HepG2 (cell line): ENCODE data around the gene YWHAQ. TPM values are rescaled to one million over a fixed set of nuclear protein-coding genes. Genes with fewer than 3 reads are reported as not detected.
A peak's percentile ranks its signal among the peaks of the same experiment; 100 is the strongest.

ENCODE experiments used
- ATAC-seq: fragments of 200-7000 bp; cut with Tn5 transposase; 3 replicates; pipeline ENCODE4 v1.9.1; 2020; ENCODE audit warnings: mild to moderate bottlenecking, moderate library complexity
- BruUV-seq: library from RNA; stranded (reverse); fragments of 400-500 nt; replicated peaks from 2 replicates; lab custom pipeline; 2021; lab: Mats Ljungman, UMichigan
- CTCF ChIA-PET: fragments of 300-600 bp; formaldehyde crosslinking; extraction: SDS; loops from one replicate; lab custom pipeline; 2021; ENCODE audit warnings: low total read pairs, inconsistent platforms, low intra/inter-chr PET ratio; lab: Yijun Ruan, JAX
- POLR2A ChIA-PET: fragments of 350-600 bp; sonication (Branson Sonifier 250); formaldehyde crosslinking; loops from one replicate; lab custom pipeline; 2020; ENCODE audit warnings: antibody characterized with exemption, inconsistent platforms; lab: Yijun Ruan, JAX
- DNase-seq: peaks from one replicate; pipeline ENCODE4 v3.0.0-alpha.2; 2015; ENCODE audit warnings: low spot score
- FAIRE-seq: peaks from 3 replicates; lab custom pipeline; 2011; peaks lifted over from hg19 to GRCh38; lab: Jason Lieb, UNC
- H2AFZ ChIP-seq: one replicate; pipeline ENCODE4 v1.6.1; 2011; ENCODE audit warnings: low read length, inconsistent platforms
- H3K27ac ChIP-seq: fragments of 300-600 bp; 3 replicates; pipeline ENCODE4 v1.8.0; 2011; ENCODE audit warnings: mixed run types, mild to moderate bottlenecking, mixed read lengths, low read length, inconsistent platforms; ENCODE audit not compliant: insufficient read depth; ENCODE audit errors: extremely low read length
- H3K27me3 ChIP-seq, 2 experiments: fragments of 200-600 bp in 1 of 2; 2 replicates in 1 of 2; 3 replicates in 1 of 2; pipeline versions ENCODE4 v1.6.0 to v1.8.0; 2011; ENCODE audit warnings: low read length in 2 of 2, mild to moderate bottlenecking in 2 of 2, moderate library complexity in 2 of 2, inconsistent platforms in 1 of 2; ENCODE audit not compliant: insufficient read depth in 2 of 2, control insufficient read depth in 1 of 2
- H3K36me3 ChIP-seq, 2 experiments: fragments of 200-600 bp in 1 of 2; replicated peaks in 1 of 2; 2 replicates in 1 of 2; 3 replicates in 1 of 2; pipeline versions ENCODE4 v1.5.1 to v1.8.0; 2011; ENCODE audit warnings: low read length in 2 of 2, inconsistent platforms in 1 of 2; ENCODE audit not compliant: insufficient read depth in 2 of 2, control insufficient read depth in 1 of 2
- H3K4me1 ChIP-seq: 2 replicates; pipeline ENCODE4 v1.5.1; 2012; ENCODE audit warnings: low read length, inconsistent platforms; ENCODE audit not compliant: insufficient read depth
- H3K4me2 ChIP-seq: 2 replicates; pipeline ENCODE4 v1.6.0; 2011; ENCODE audit warnings: low read depth, low read length, inconsistent platforms
- H3K4me3 ChIP-seq, 3 experiments: fragments of 200-600 bp in 1 of 3; sonication (generic), shearing (Covaris generic) in 1 of 3; replicated peaks in 1 of 3; 2 replicates each; pipeline ENCODE4 v1.5.1; 2011 to 2016; ENCODE audit warnings: low read length in 3 of 3, inconsistent platforms in 2 of 3, low read depth in 2 of 3, mild to moderate bottlenecking in 2 of 3, control low read depth in 1 of 3, mixed read lengths in 1 of 3; ENCODE audit not compliant: insufficient read depth in 1 of 3
- H3K79me2 ChIP-seq: one replicate; pipeline ENCODE4 v1.6.1; 2011; ENCODE audit warnings: low read length, inconsistent platforms; ENCODE audit not compliant: insufficient read depth
- H3K9ac ChIP-seq: 2 replicates; pipeline ENCODE4 v1.6.0; 2011; ENCODE audit warnings: mild to moderate bottlenecking, low read depth, low read length, inconsistent platforms; ENCODE audit not compliant: insufficient read depth
- H3K9me3 ChIP-seq: 2 replicates; pipeline ENCODE4 v1.5.1; 2012; ENCODE audit warnings: mild to moderate bottlenecking, low read length
- H4K20me1 ChIP-seq: 2 replicates; pipeline ENCODE4 v1.6.0; 2011; ENCODE audit warnings: inconsistent platforms, mild to moderate bottlenecking, low read length, moderate library complexity; ENCODE audit not compliant: insufficient read depth
- FOXP1 ChIP-seq, 2 experiments: fragments of 450-650 bp in 1 of 2; IDR thresholded peaks; 2 replicates each; pipeline ENCODE4 v1.6.1; 2017 to 2018; ENCODE audit warnings: antibody characterized with exemption in 1 of 2
- HNRNPK ChIP-seq: fragments of 200-400 bp; formaldehyde crosslinking; IDR thresholded peaks from 2 replicates; pipeline ENCODE4 v1.6.1; 2018; ENCODE audit warnings: low read length, low read depth, moderate library complexity, mild to moderate bottlenecking; ENCODE audit not compliant: poor library complexity, severe bottlenecking
- IKZF1 ChIP-seq: fragments of 450-650 bp; IDR thresholded peaks from 2 replicates; pipeline ENCODE4 v1.7.1; 2016
- TRIM22 ChIP-seq: fragments of 450-650 bp; IDR thresholded peaks from 2 replicates; pipeline ENCODE4 v1.6.1; 2017
- ZBTB4 ChIP-seq: sonication (generic); formaldehyde crosslinking; IDR thresholded peaks from 2 replicates; pipeline ENCODE4 v1.4.0; 2020; ENCODE audit warnings: missing genetic modification reagents, mild to moderate bottlenecking, borderline replicate concordance
- ZNF282 ChIP-seq: fragments of 450-650 bp; IDR thresholded peaks from 2 replicates; pipeline ENCODE4 v1.6.1; 2018; ENCODE audit not compliant: partially characterized antibody
- WGBS: methylation state at CpG from one replicate; pipeline ENCODE4 v1.1.6; 2017; ENCODE audit warnings: low lambda C conversion rate; 5-methylcytosine and 5-hydroxymethylcytosine counted together
- in situ Hi-C: cut with HindIII; loops from 2 replicates; pipeline ENCODE4 v1.10.0; 2017; ENCODE audit warnings: low pct_unique_long_range_greater_than_20kb; ENCODE audit not compliant: extremely low pct_ligation_motif_present
- intact Hi-C: fragments of 100-400 bp; cut with micrococcal nuclease; formaldehyde crosslinking; loops from one replicate; pipeline ENCODE4 v1.10.0; 2022; ENCODE audit not compliant: unreplicated experiment
- polyA plus RNA-seq, 8 experiments: library from polyadenylated mRNA; depleted of rRNA in 3 of 8; stranded (reverse) in 7 of 8; unstranded in 1 of 8; fragments of >200 nt; fragmentation: Illumina TruSeq in 4 of 8; extraction: Trizol in 4 of 8; gene quantifications; 2 replicates each; pipeline versions ENCODE4 v1.2.1 to v1.2.3, GENCODE V29; 2011 to 2016; ENCODE audit warnings: low read depth in 4 of 8, missing spikeins in 1 of 8, mixed read lengths in 1 of 8; ENCODE audit not compliant: insufficient read depth in 1 of 8
- total RNA-seq, 5 experiments: library from RNA; depleted of rRNA; stranded (reverse); fragments of >200 nt; fragmentation: Illumina TruSeq; extraction: Trizol; gene quantifications; 2 replicates each; pipeline ENCODE4 v1.2.3, GENCODE V29; 2016; ENCODE audit warnings: low read depth in 1 of 5

YWHAQ gene
- total and polyA plus RNA-seq, 2 of the 13 experiments (the other 11 are each of a cell fraction or from before 2014, with no cell fraction given), result 160 to 304 TPM

GRCh38 chr2:9652267-9652666 lies 21.5 kb upstream of the YWHAQ start:
- H2AFZ ChIP-seq, result no peak overlapping the region
- no peaks in the 10 kb centered on the region for H3K79me2 ChIP-seq
- peak; percentile 67; the same call in 1 of the 2 replicates for TF ChIP-seq FOXP1 (IDR thresholded peaks at IDR 0.05)
- no peak for TF ChIP-seq FOXP1 (CRISPR knock-in tag; IDR thresholded peaks at IDR 0.05)
- TF ChIP-seq TRIM22, result peak; percentile 86; the same call in 1 of the 2 replicates
- TF ChIP-seq ZBTB4 (CRISPR knock-in tag), result no peak
- peak; percentile 70 for TF ChIP-seq ZNF282
- peak; percentile 73; the same call in 1 of the 2 replicates for TF ChIP-seq IKZF1
- no peak for TF ChIP-seq HNRNPK
- no peak overlapping the region for H3K27ac ChIP-seq
- peaks cover 50% of the 10 kb centered on the region for H3K4me1 ChIP-seq
- ChIA-PET CTCF (no interaction called here), POLR2A (no interaction called here)
- WGBS, result 0% methylated on average over 1 of the region's 1 CpG
- no peaks in the 10 kb centered on the region for H4K20me1 ChIP-seq
- DNase-seq (no peak), ATAC-seq (no peak), FAIRE-seq (no peak)
- peaks cover 0 to 9% of the 10 kb centered on the region in 2 experiments; a peak in 3 of 5 replicates for H3K27me3 ChIP-seq
- no peak overlapping the region for H3K4me3 ChIP-seq
- no peak overlapping the region for H3K4me2 ChIP-seq
- H3K9ac ChIP-seq, result no peak overlapping the region
- intact Hi-C loops, result no loop called here
- no peaks in the 10 kb centered on the region for H3K9me3 ChIP-seq
- BruUV-seq, result no TSS peak
- H3K36me3 ChIP-seq, result no peaks in the 10 kb centered on the region
- in situ Hi-C loops, result no loop called here
